DOHH2 (cell line): ENCODE measurements around the gene ACKR3.

ENCODE experiments used
- CTCF ChIP-seq: fragments of 200-600 bp; sonication (generic); IDR thresholded peaks from one replicate; pipeline ENCODE4 v1.5.1; 2014; ENCODE audit warnings: antibody characterized with exemption, mild to moderate bottlenecking, low read depth, low read length; ENCODE audit not compliant: poor library complexity, severe bottlenecking
- EZH2phosphoT487 ChIP-seq: fragments of 200-600 bp; sonication (generic); IDR thresholded peaks from 2 replicates; pipeline ENCODE4 v1.6.1; 2017; ENCODE audit warnings: borderline replicate concordance, mild to moderate bottlenecking, antibody characterized with exemption, low read length, moderate library complexity, mixed read lengths

DNA sequence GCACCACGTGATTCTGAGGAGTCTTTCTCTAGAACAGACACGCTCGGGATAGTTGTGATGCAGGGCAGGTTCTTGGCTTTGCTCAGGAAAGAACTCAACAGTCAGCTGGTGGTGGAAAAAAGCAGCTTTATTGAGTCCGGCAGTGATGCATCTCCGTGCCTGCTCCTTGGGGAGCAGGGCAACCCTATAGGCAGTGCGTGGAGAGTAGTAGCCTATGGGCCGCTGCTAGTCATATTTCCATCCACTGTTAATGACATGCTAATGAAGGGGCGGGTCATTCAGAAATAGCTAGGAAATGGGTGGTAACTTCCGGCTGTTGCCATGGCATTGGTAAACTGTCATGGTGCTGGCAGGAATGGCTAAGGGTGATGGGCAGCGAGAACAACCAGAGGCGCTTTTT is 11.6 kb upstream of the ACKR3 start:
- TF ChIP-seq CTCF (no peak), EZH2phosphoT487 (no peak)
